Prostate gland (tissue), 2 donors: ENCODE measurements around the gene ATXN7. TPM values are rescaled to one million over a fixed set of nuclear protein-coding genes. Genes with fewer than 3 reads are reported as not detected.

ENCODE experiments used
- DNase-seq: peaks from one replicate; pipeline ENCODE4 v3.0.0-alpha.2; 2019; ENCODE audit warnings: low spot score
- H3K27ac ChIP-seq, 2 donors: fragments of 200-600 bp; sonication (generic); 2 replicates each; pipeline ENCODE4 v1.5.1; 2017 to 2019
- H3K27me3 ChIP-seq: fragments of 200-600 bp; sonication (generic); replicated peaks from 2 replicates; pipeline ENCODE4 v1.5.1; 2019; ENCODE audit not compliant: insufficient read depth
- H3K36me3 ChIP-seq, 2 donors: fragments of 200-600 bp; sonication (generic); 1 replicate in 1 of 2; 2 replicates in 1 of 2; pipeline versions ENCODE4 v1.5.1 to v1.8.1; 2017 to 2019
- H3K4me1 ChIP-seq: fragments of 200-600 bp; sonication (generic); replicated peaks from 2 replicates; pipeline ENCODE4 v1.5.1; 2019
- H3K4me3 ChIP-seq, 2 donors: fragments of 200-600 bp; sonication (generic); 2 replicates each; pipeline ENCODE4 v1.5.1; 2017 to 2019
- H3K9me3 ChIP-seq: fragments of 200-600 bp; sonication (generic); 2 replicates; pipeline ENCODE4 v1.5.1; 2017
- POLR2A ChIP-seq: fragments of 450-650 bp; IDR thresholded peaks from one replicate; pipeline ENCODE4 v1.6.1; 2016; ENCODE audit warnings: antibody characterized with exemption, mild to moderate bottlenecking
- POLR2AphosphoS5 ChIP-seq: sonication (generic); formaldehyde crosslinking; IDR thresholded peaks from one replicate; pipeline ENCODE4 v1.6.1; 2017; ENCODE audit warnings: antibody characterized with exemption
- WGBS: methylation state at CpG from one replicate; pipeline ENCODE4 v1.1.5; 2018; 5-methylcytosine and 5-hydroxymethylcytosine counted together
- intact Hi-C: fragments of 100-400 bp; cut with DNase I; formaldehyde crosslinking; loops from one replicate; pipeline ENCODE4 v1.14.2; 2022
- total RNA-seq, 2 donors: library from RNA; depleted of rRNA; stranded (reverse); fragments of >200 nt; gene quantifications; one replicate each; pipeline ENCODE4 v1.1.0, GENCODE V29; 2016
- TF ChIP-seq, protein P1 (sequence below), 4 experiments: fragments of 200-600 bp in 2 of 4; fragments of 450-650 bp in 2 of 4; sonication (generic) in 2 of 4; IDR thresholded peaks; 1 replicate in 3 of 4; 2 replicates in 1 of 4; pipeline ENCODE4 v1.5.1; 2016 to 2019; ENCODE audit warnings: antibody characterized with exemption in 4 of 4, mild to moderate bottlenecking in 2 of 4, moderate library complexity in 2 of 4

Gene ATXN7
- total RNA-seq, 2 donors from 2014 or later: 18.0 to 30.8 TPM

GRCh38 chr3:63869940-63870614 is 6.4 kb downstream of the ATXN7 start:
- no peak for DNase-seq
- intact Hi-C loops: loop anchor here (10.0 kb wide), 1 partner anchor 125 kb away; no protein-coding TSS in a partner anchor
- Histone ChIP-seq H3K4me3 (no peak overlapping the region), H3K27me3 (no peaks in the 10 kb centered on the region), H3K36me3 (no peaks in the 10 kb centered on the region), H3K4me1 (no peaks in the 10 kb centered on the region), H3K9me3 (no peaks in the 10 kb centered on the region), H3K27ac (no peak overlapping the region)
- TF ChIP-seq, protein P1, sequence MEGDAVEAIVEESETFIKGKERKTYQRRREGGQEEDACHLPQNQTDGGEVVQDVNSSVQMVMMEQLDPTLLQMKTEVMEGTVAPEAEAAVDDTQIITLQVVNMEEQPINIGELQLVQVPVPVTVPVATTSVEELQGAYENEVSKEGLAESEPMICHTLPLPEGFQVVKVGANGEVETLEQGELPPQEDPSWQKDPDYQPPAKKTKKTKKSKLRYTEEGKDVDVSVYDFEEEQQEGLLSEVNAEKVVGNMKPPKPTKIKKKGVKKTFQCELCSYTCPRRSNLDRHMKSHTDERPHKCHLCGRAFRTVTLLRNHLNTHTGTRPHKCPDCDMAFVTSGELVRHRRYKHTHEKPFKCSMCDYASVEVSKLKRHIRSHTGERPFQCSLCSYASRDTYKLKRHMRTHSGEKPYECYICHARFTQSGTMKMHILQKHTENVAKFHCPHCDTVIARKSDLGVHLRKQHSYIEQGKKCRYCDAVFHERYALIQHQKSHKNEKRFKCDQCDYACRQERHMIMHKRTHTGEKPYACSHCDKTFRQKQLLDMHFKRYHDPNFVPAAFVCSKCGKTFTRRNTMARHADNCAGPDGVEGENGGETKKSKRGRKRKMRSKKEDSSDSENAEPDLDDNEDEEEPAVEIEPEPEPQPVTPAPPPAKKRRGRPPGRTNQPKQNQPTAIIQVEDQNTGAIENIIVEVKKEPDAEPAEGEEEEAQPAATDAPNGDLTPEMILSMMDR (IDR thresholded peaks at IDR 0.05): no peak
- TF ChIP-seq POLR2AphosphoS5: no peak
- 87% methylated on average over 3 of the region's 3 CpGs for WGBS

DNA sequence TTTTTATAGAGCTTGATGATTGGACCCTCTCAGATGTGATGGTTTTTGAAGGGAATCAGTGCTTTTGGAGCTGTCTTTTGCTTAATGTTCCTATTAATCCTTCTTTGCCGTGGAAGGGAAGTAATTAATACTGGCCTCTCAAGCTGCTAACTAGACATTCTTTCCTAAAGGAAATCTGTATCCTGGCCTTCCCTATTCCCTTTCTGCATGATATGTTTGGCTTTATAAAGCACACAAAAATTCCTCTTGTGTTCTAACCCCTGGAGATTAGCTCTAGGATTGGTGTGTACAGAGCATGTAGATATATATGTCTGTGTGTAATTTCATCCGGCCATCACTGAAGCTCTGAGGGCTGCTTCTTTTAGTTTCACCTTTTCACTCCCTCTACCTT is 6.9 kb downstream of the ATXN7 start:
- Histone ChIP-seq H3K9me3 (no peaks in the 10 kb centered on the region), H3K27me3 (no peaks in the 10 kb centered on the region), H3K4me1 (no peaks in the 10 kb centered on the region), H3K36me3 (no peaks in the 10 kb centered on the region), H3K27ac (no peak overlapping the region), H3K4me3 (no peak overlapping the region)
- no peak for DNase-seq
- intact Hi-C loops: loop anchor here (10.0 kb wide), 1 partner anchor 124 kb away; no protein-coding TSS in a partner anchor
- TF ChIP-seq POLR2A: no peak
- no peak for TF ChIP-seq POLR2AphosphoS5
- TF ChIP-seq, protein P1 (IDR thresholded peaks at IDR 0.05): no peak
- 69% methylated on average over 2 of the region's 2 CpGs for WGBS

DNA sequence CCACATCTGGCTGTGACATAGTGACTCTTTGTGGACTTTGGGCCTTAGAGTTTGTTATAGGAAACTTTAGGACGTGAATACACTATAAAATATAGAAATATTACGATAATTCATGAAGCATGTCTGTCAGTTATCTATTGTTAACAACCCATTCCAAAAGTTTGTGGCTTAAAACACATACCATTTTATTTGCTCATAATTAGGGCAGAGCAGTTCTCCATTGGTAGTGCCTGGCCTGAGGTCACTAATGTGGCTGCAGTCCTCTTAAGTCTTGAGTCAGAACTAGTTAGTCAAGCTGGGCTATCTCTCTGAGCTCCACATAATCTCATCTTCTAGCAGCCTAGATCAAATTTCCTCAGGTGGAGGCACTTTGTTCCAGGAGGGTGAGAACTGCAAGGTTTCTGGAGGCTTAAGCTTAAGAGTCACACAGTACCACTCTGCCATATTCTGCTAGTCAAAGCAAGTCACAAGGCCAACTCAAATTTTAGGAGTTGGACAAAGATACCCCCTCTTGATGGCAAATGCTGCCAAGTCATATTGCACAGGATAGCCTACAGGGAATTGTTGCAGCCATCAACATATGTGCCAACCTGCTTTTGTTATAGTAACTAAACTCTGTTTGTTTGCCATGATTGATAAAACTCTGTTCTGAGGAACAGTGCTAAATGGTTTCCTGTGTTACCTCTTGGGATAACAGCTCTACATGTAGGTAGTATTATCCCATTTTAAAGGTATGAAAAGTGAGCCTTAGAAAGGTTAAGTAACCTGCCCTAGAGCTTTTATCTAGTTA is 8.7 kb downstream of the ATXN7 start:
- no peak for DNase-seq
- TF ChIP-seq, protein P1 (IDR thresholded peaks at IDR 0.05): no peak
- TF ChIP-seq POLR2A (no peak), POLR2AphosphoS5 (no peak)
- no peaks in the 10 kb centered on the region for H3K36me3 ChIP-seq
- no peaks in the 10 kb centered on the region for H3K9me3 ChIP-seq
- H3K4me3 ChIP-seq: no peak overlapping the region
- no peaks in the 10 kb centered on the region for H3K4me1 ChIP-seq
- H3K27ac ChIP-seq: no peak overlapping the region
- H3K27me3 ChIP-seq: no peaks in the 10 kb centered on the region
- WGBS: 96% methylated on average over 2 of the region's 2 CpGs
- intact Hi-C loops: loop anchor here (10.0 kb wide), 1 partner anchor 122 kb away; no protein-coding TSS in a partner anchor

DNA sequence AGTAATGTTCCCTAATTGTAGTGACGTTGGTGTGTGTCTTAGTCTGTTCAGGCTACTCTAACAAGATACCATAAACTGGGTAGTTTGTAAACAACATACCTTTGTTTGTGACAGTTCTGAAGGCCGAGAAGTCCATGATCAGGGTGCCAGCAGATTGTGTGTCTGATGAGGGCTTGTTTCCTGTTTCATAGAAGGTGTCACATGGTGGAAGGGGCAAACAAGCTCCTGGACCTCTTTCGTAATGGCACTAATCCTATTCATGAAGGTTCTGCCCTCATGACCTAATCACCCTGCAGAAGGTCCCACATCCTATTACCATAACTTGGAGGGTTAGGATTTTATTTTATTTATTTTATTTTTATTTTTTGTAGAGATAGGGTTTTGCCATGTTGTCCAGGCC is 11.1 kb downstream of the ATXN7 start:
- no peak overlapping the region for H3K4me3 ChIP-seq
- H3K27me3 ChIP-seq: no peaks in the 10 kb centered on the region
- TF ChIP-seq, protein P1 (IDR thresholded peaks at IDR 0.05): no peak
- TF ChIP-seq POLR2A (no peak), POLR2AphosphoS5 (no peak)
- no peaks in the 10 kb centered on the region for H3K9me3 ChIP-seq
- intact Hi-C loops: loop anchor here (10.0 kb wide), 1 partner anchor 120 kb away; no protein-coding TSS in a partner anchor
- H3K27ac ChIP-seq: no peak overlapping the region
- H3K36me3 ChIP-seq: no peaks in the 10 kb centered on the region
- DNase-seq: no peak
- WGBS: 94% methylated on average over 3 of the region's 3 CpGs
- no peaks in the 10 kb centered on the region for H3K4me1 ChIP-seq
